Heart right ventricle (tissue), 16 donors: ENCODE results near the gene KRTAP5-8. TPM values are rescaled to one million over a fixed set of nuclear protein-coding genes. Genes with fewer than 3 reads are reported as not detected.
"Not testable (repeated sequence)": the region's sequence is repeated elsewhere in the genome, so short reads cannot be mapped to it uniquely, and the experiment has no call there.

Experiments
- ATAC-seq, 8 donors: fragments of 200-7000 bp; cut with Tn5 transposase; one replicate each; pipeline ENCODE4 v1.9.1; 2020; ENCODE audit warnings: mild to moderate bottlenecking in 8 of 8, moderate library complexity in 8 of 8, moderate number of reproducible peaks in 1 of 8
- DNase-seq, 2 donors: peaks; one replicate each; pipeline ENCODE4 v3.0.0-alpha.2; 2020
- H3K27ac ChIP-seq, 10 donors: fragments of 200-600 bp; sonication (generic) in 2 of 10; one replicate each; pipeline versions ENCODE4 v1.5.0 to v1.8.0; 2020 to 2022; ENCODE audit warnings: mild to moderate bottlenecking in 3 of 10
- H3K27me3 ChIP-seq, 7 donors: fragments of 200-600 bp; one replicate each; pipeline ENCODE4 v1.8.0; 2021 to 2022; ENCODE audit warnings: mild to moderate bottlenecking in 2 of 7
- H3K36me3 ChIP-seq, 9 donors: fragments of 200-600 bp; sonication (generic) in 1 of 9; one replicate each; pipeline versions ENCODE4 v1.5.0 to v1.8.0; 2020 to 2022; ENCODE audit warnings: mild to moderate bottlenecking in 2 of 9
- H3K4me1 ChIP-seq, 9 donors: fragments of 200-600 bp; sonication (generic) in 1 of 9; one replicate each; pipeline versions ENCODE4 v1.5.0 to v1.8.0; 2020 to 2022; ENCODE audit warnings: mild to moderate bottlenecking in 4 of 9
- H3K4me3 ChIP-seq, 10 donors: fragments of 200-600 bp; sonication (generic) in 2 of 10; one replicate each; pipeline versions ENCODE4 v1.5.0 to v1.8.0; 2020 to 2022; ENCODE audit warnings: mild to moderate bottlenecking in 7 of 10, moderate library complexity in 2 of 10
- H3K9me3 ChIP-seq, 11 donors: fragments of 200-600 bp in 10 of 11; sonication (generic) in 2 of 11; one replicate each; pipeline versions ENCODE4 v1.5.0 to v1.8.0; 2013 to 2022; ENCODE audit warnings: mild to moderate bottlenecking in 2 of 11, control low read depth in 1 of 11, moderate library complexity in 1 of 11
- CTCF ChIP-seq, 9 donors: fragments of 200-600 bp; sonication (generic) in 2 of 9; IDR thresholded peaks; one replicate each; pipeline versions ENCODE4 v1.5.0 to v1.8.0; 2021 to 2022; ENCODE audit warnings: antibody characterized with exemption in 9 of 9, mild to moderate bottlenecking in 5 of 9, moderate library complexity in 1 of 9
- WGBS, 2 donors: extraction: QIAGEN DNeasy Blood & Tissue Kit; methylation state at CpG; one replicate each; pipeline ENCODE4 v1.1.7; 2013; ENCODE audit warnings: inconsistent platforms in 1 of 2; 5-methylcytosine and 5-hydroxymethylcytosine counted together
- intact Hi-C, 10 donors: fragments of 100-400 bp; cut with DNase I; formaldehyde crosslinking; loops; one replicate each; pipeline versions ENCODE4 v1.11.1 to v1.14.2; 2022
- polyA plus RNA-seq, 2 donors: library from polyadenylated mRNA; stranded (reverse); fragments of 200-250 nt; gene quantifications; one replicate each; pipeline ENCODE4 v1.2.3, GENCODE V29; 2013
- total RNA-seq, 10 donors: library from RNA; stranded (reverse); fragmentation: NEBNext Ultra II Directional in 3 of 10; extraction: Animal tissue kit (Norgen Biotek cat#: 25700) in 3 of 10; gene quantifications; one replicate each; pipeline versions ENCODE4 v1.2.1 to v1.2.4, GENCODE V29; 2021 to 2023
- donor health status: Arrhythmogenic right ventricular cardiomyopathy.
- donor health status: ischemic (EF 13 %, LVEDD 7.1; RV severe dilation, severe dysfunction).
- donor health status: healthy with polysubstance abuse.
- donor health status: DM: no; HTN: yes; CAD: no.
- donor health status: DM: no; HTN: no; CAD: no.
- donor health status: ischemic (EF 25% LVEDD 6.9; RV normal size, moderate dysfunction).
- donor health status: ischemic (EF 25% LVEDD 5.7; RV mildly dilated, moderate dysfunction).
- donor health status: healthy.
- donor health status: DM: yes; HTN: yes; CAD: no.
- donor health status: Ischemic cardiomyopathy.
- donor health status: ischemic (EF 35%, LVEDD 5.7; RV mildly dilated, moderate dysfunction).
- donor health status: nonischemic (EF 11% LVEDD 7.7; RV severe dilation, severe dysfunction).
- donor health status: DM: yes; HTN: yes; CAD: no.
- donor health status: PGD.
- donor health status: ischemic (EF 29% LVEDD 5.4; RV normal size, mild dysfunction).
- donor health status: nonischemic (EF 23%, LVEDD 6.1; RV moderate dilation, normal function).

The KRTAP5-8 gene
- total and polyA plus RNA-seq, 12 donors: not detected

DNA sequence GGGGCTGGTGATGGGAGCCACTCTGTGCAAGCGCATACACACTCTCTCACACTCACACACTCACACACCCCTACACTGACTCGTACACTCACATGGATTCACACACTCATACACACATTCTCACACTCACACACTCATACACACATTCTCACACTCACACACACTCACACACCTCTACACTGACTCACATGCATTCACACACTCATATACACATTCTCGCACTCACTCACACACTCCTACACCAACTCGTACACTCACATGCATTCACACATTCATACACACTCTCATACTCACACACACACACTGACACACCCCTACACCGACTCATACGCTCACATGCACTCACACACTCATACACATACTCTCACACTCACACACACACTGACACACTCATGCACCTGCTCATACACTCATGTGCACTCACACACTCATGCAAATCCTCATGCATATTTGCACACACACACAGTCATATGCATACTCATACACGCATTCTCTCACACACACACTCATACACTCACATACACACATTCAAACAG lies 39.7 kb downstream of the KRTAP5-8 start:
- Histone ChIP-seq H3K36me3 (no peaks in the 10 kb centered on the region), H3K9me3 (no peaks in the 10 kb centered on the region), H3K27ac (no peak overlapping the region), H3K4me1 (peaks cover 0 to 6% (median 0%) of the 10 kb centered on the region in 9 donors), H3K4me3 (no peak overlapping the region), H3K27me3 (peaks cover 0 to 48% (median 17%) of the 10 kb centered on the region in 7 donors)
- ATAC-seq (peak in 1 of 8 donors; percentile 7), DNase-seq (no peak)
- 94 to 97% methylated on average over 7 of the region's 7 CpGs for WGBS, 2 donors
- TF ChIP-seq CTCF (IDR thresholded peaks at IDR 0.05): no peak
- intact Hi-C loops: no loop called here

- 63 to 67% methylated on average over 7 of the region's 7 CpGs for WGBS, 2 donors
- H3K9me3 ChIP-seq, H3K4me1 ChIP-seq, H3K36me3 ChIP-seq, intact Hi-C loops, DNase-seq, ATAC-seq, H3K27ac ChIP-seq, H3K4me3 ChIP-seq: not testable (repeated sequence)
- H3K27me3 ChIP-seq: peaks cover 0 to 48% (median 19%) of the 10 kb centered on the region in 7 donors
Measured at GRCh38 chr11:71579513-71579912, 41.7 kb downstream of the KRTAP5-8 start.

DNA sequence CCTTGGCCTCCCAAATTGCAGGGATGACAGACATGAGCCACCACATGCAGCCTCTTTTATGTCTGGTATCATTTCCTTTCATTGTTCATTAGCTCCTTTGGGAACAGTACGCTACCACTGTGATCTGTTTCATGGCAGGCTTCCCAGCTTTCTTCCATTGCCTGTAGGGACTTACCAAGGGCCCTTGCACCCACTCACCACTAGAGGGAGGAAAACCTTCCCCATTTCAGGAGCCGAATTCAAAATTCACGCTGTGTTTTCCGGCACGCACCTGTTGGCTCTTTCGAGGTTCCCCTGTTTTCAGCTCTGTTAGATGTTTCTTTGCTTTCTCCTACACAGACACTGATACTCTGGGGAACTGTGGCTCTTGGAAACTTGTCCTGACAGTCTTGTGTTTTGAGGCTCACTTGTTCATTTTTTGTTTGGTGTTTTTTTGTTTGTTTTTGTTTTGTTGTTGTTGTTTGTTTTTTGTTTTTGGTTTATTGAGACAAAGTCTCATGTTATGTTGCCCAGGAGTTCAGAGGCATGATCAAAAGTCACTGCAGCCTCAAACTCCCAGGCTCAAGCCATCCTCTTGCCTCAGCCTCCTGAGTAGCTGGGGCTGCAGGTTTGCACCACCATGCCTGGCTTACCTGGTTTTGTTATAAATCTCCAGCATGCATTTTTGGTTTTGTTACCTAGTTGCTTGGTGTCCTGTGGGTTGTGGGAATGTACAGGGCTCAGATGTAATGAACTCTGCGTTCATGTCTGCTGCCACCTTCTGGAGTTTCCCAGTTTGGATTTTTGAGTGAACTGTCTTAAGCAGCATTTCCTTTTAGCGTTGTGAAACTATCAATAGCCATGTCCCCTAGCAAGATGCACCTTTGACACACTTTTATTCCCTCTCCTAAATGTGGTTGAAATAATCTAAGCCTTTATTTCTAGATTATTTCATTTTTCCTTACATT lies 42.5 kb downstream of the KRTAP5-8 start:
- ATAC-seq (peak; percentile 62 to 91 (median 88)), DNase-seq (peak in 1 of 2 donors; percentile 77)
- Histone ChIP-seq H3K36me3 (no peaks in the 10 kb centered on the region), H3K27me3 (peaks cover 0 to 50% (median 16%) of the 10 kb centered on the region in 7 donors), H3K9me3 (no peaks in the 10 kb centered on the region), H3K4me3 (no peak overlapping the region), H3K4me1 (peaks cover 0 to 6% (median 0%) of the 10 kb centered on the region in 9 donors), H3K27ac (no peak overlapping the region)
- 6% methylated on average over 8 of the region's 8 CpGs for WGBS, 2 donors
- intact Hi-C loops: no loop called here
- peak; percentile 68 to 87 (median 79) for TF ChIP-seq CTCF (IDR thresholded peaks at IDR 0.05)

DNA sequence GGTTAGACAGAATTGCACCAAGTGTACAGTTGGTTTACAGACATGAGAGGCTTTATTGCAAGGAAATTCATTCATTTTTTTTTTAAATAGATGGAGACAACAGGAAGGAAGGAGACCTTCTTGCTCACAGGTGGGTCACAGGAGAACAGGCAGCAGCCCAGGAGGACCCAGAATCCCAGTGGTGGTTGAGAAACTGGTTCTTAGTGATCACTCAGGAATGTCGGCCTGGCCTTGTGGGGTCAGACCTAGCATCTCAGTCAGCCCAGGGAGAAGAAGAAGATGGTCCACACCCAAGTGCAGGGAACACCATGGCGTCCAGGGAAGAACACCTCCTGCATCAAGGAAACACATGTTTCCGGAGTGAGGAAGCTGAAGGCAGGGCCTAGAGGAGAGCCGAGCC lies 44.0 kb downstream of the KRTAP5-8 start:
- ATAC-seq: peak in 2 of 8 donors; percentile 15 to 28
- 65 to 66% methylated on average over 4 of the region's 4 CpGs for WGBS, 2 donors

More for the DNA sequence above, 44.0 kb downstream of the KRTAP5-8 start:
- DNase-seq: no peak
- intact Hi-C loops: no loop called here
- no peaks in the 10 kb centered on the region for H3K9me3 ChIP-seq
- no peak overlapping the region for H3K27ac ChIP-seq
- peaks cover 0 to 6% (median 0%) of the 10 kb centered on the region in 9 donors for H3K4me1 ChIP-seq
- H3K4me3 ChIP-seq: no peak overlapping the region
- TF ChIP-seq CTCF (IDR thresholded peaks at IDR 0.05): no peak
- H3K36me3 ChIP-seq: no peaks in the 10 kb centered on the region
- peaks cover 0 to 50% (median 18%) of the 10 kb centered on the region in 7 donors for H3K27me3 ChIP-seq
